Subcutaneous adipose tissue (tissue), 4 donors: Measurements from ENCODE around the gene ZNF556. TPM values are rescaled to one million over a fixed set of nuclear protein-coding genes. Genes with fewer than 3 reads are reported as not detected.

Source experiments
- CTCF ChIP-seq: fragments of 450-650 bp; IDR thresholded peaks from one replicate; pipeline ENCODE4 v1.5.1; 2016; ENCODE audit warnings: low read depth, mild to moderate bottlenecking, control low read depth, antibody characterized with exemption, moderate library complexity
- total RNA-seq, 4 donors: library from RNA; depleted of rRNA; stranded (reverse); fragments of >200 nt; gene quantifications; one replicate each; pipeline ENCODE4 v1.1.0, GENCODE V29; 2016

Gene ZNF556
- total RNA-seq, 4 donors from 2014 or later = not detected

- no peak for TF ChIP-seq CTCF
Measured at GRCh38 chr19:2926341-2927031, 59.4 kb downstream of the ZNF556 start.

- TF ChIP-seq CTCF = no peak
Measured at GRCh38 chr19:2927032-2927430, 59.9 kb downstream of the ZNF556 start.

Other genes with a start within 250 kb of the ZNF556 start
- 1 to 10 TPM in 2 of 4 donors, under 1 TPM in 2; 0.16 to 3.6 (median 0.82) TPM for gene GNG7, start 164.6 kb upstream of the ZNF556 start, total RNA-seq
- under 1 TPM in 3 of 4 donors, not detected in 1; 0.16 to 0.85 (median 0.44) TPM for gene DIRAS1, start 146.0 kb upstream of the ZNF556 start, total RNA-seq
- gene SLC39A3, start 127.3 kb upstream of the ZNF556 start, total RNA-seq = 10 to 100 TPM; 15.2 to 25.4 (median 21.3) TPM
- gene SGTA, start 84.1 kb upstream of the ZNF556 start, total RNA-seq = 10 to 100 TPM; 14.8 to 43.1 (median 24.2) TPM
- gene THOP1, start 81.8 kb upstream of the ZNF556 start, total RNA-seq = 10 to 100 TPM; 10.4 to 23.2 (median 21.5) TPM
- 1 to 10 TPM; 2.4 to 7.0 (median 3.0) TPM for gene ZNF554, start 47.5 kb upstream of the ZNF556 start, total RNA-seq
- gene ZNF555, start 25.9 kb upstream of the ZNF556 start, total RNA-seq = 1 to 10 TPM; 4.1 to 8.5 (median 6.1) TPM
- 1 to 10 TPM; 2.9 to 5.5 (median 3.5) TPM for gene ZNF57, start 33.6 kb downstream of the ZNF556 start, total RNA-seq
- 1 to 10 TPM; 2.1 to 6.0 (median 3.1) TPM for gene ZNF77, start 77.6 kb downstream of the ZNF556 start, total RNA-seq
- gene TLE6, start 110.2 kb downstream of the ZNF556 start, total RNA-seq = 1 to 10 TPM in 1 of 4 donors, not detected in 3; 1.8 TPM
- gene TLE2, start 161.9 kb downstream of the ZNF556 start, total RNA-seq = 10 to 100 TPM in 2 of 4 donors, 1 to 10 TPM in 2; 6.5 to 29.7 (median 16.3) TPM
- gene TLE5, start 195.2 kb downstream of the ZNF556 start, total RNA-seq = 100 to 1,000 TPM; 200 to 309 (median 226) TPM
- gene GNA11, start 227.0 kb downstream of the ZNF556 start, total RNA-seq = 10 to 100 TPM; 20.2 to 57.3 (median 27.4) TPM